SK-N-SH (cell line): Measurements from ENCODE around the gene RAB3IL1. TPM values are rescaled to one million over a fixed set of nuclear protein-coding genes. Genes with fewer than 3 reads are reported as not detected.

Experiments
- CTCF ChIA-PET: fragments of 300-600, 350-600 bp; formaldehyde crosslinking; extraction: SDS; loops from one replicate; lab custom pipeline; 2021; lab: Yijun Ruan, JAX
- POLR2A ChIA-PET: fragments of 350-600 bp; sonication (Branson Sonifier 250); formaldehyde crosslinking; extraction: SDS; loops from one replicate; lab custom pipeline; 2020; ENCODE audit warnings: antibody characterized with exemption, inconsistent platforms; lab: Yijun Ruan, JAX
- DNase-seq: peaks from one replicate; pipeline ENCODE4 v3.0.0; 2012
- H2AFZ ChIP-seq: fragments of 200-600 bp; sonication (generic); 2 replicates; pipeline ENCODE4 v1.8.1; 2016; ENCODE audit warnings: antibody characterized with exemption, mild to moderate bottlenecking, low read depth
- H3F3A ChIP-seq: fragments of 200-600 bp; sonication (generic); replicated peaks from 2 replicates; pipeline ENCODE3; 2016; ENCODE audit warnings: antibody characterized with exemption, mild to moderate bottlenecking; ENCODE audit not compliant: insufficient read depth
- H3K27ac ChIP-seq, 2 experiments: fragments of 200-500 bp in 1 of 2; fragments of 200-600 bp in 1 of 2; sonication (Bioruptor generic) in 1 of 2; sonication (generic), shearing (Covaris generic) in 1 of 2; 2 replicates each; pipeline versions ENCODE4 v1.5.1 to v1.6.1; 2014 to 2016; ENCODE audit warnings: low read depth in 2 of 2, inconsistent platforms in 1 of 2, low read length in 1 of 2, mild to moderate bottlenecking in 1 of 2, mixed read lengths in 1 of 2
- H3K27me3 ChIP-seq: fragments of 200-600 bp; sonication (generic), shearing (Covaris generic); 2 replicates; pipeline ENCODE4 v1.6.1; 2016; ENCODE audit warnings: mixed run types; ENCODE audit not compliant: insufficient read depth
- H3K36me3 ChIP-seq, 2 experiments: fragments of 200-500 bp in 1 of 2; fragments of 200-600 bp in 1 of 2; sonication (Bioruptor generic) in 1 of 2; sonication (generic) in 1 of 2; replicated peaks in 1 of 2; 2 replicates each; pipeline versions ENCODE3 to v1.5.1; 2014 to 2016; ENCODE audit warnings: low read length in 1 of 2, mild to moderate bottlenecking in 1 of 2; ENCODE audit not compliant: insufficient read depth in 2 of 2, control insufficient read depth in 1 of 2
- H3K4me1 ChIP-seq, 2 experiments: fragments of 200-500 bp in 1 of 2; fragments of 200-600 bp in 1 of 2; sonication (Bioruptor generic) in 1 of 2; sonication (generic), shearing (Covaris generic) in 1 of 2; 2 replicates each; pipeline versions ENCODE4 v1.5.1 to v1.6.1; 2014 to 2016; ENCODE audit warnings: low read depth in 1 of 2, low read length in 1 of 2, mixed run types in 1 of 2; ENCODE audit not compliant: insufficient read depth in 2 of 2, control insufficient read depth in 1 of 2
- H3K4me2 ChIP-seq: fragments of 200-600 bp; sonication (generic), shearing (Covaris generic); 2 replicates; pipeline ENCODE4 v1.6.1; 2017; ENCODE audit warnings: mixed run types
- H3K4me3 ChIP-seq, 2 experiments: fragments of 200-500 bp in 1 of 2; fragments of 200-600 bp in 1 of 2; sonication (Bioruptor generic) in 1 of 2; sonication (generic), shearing (Covaris generic) in 1 of 2; 2 replicates each; pipeline versions ENCODE4 v1.5.1 to v1.8.1; 2014 to 2016; ENCODE audit warnings: low read depth in 2 of 2, inconsistent platforms in 1 of 2, low read length in 1 of 2, mild to moderate bottlenecking in 1 of 2, mixed read lengths in 1 of 2, moderate library complexity in 1 of 2
- H3K79me2 ChIP-seq: fragments of 200-600 bp; sonication (generic); 2 replicates; pipeline ENCODE4 v1.8.1; 2017; ENCODE audit warnings: mild to moderate bottlenecking; ENCODE audit not compliant: insufficient read depth
- H3K9ac ChIP-seq: fragments of 200-600 bp; sonication (generic); 2 replicates; pipeline ENCODE4 v1.6.1; 2017; ENCODE audit warnings: mixed run types
- H3K9me2 ChIP-seq: fragments of 200-600 bp; sonication (generic); 2 replicates; pipeline ENCODE4 v1.6.1; 2017; ENCODE audit warnings: mixed run types
- H3K9me3 ChIP-seq: fragments of 200-600 bp; sonication (generic); 2 replicates; pipeline ENCODE4 v1.6.1; 2017; ENCODE audit warnings: mixed run types, mild to moderate bottlenecking, moderate library complexity
- H4K20me1 ChIP-seq: fragments of 200-600 bp; sonication (generic); 2 replicates; pipeline ENCODE4 v1.6.1; 2017; ENCODE audit warnings: mild to moderate bottlenecking, mixed run types; ENCODE audit not compliant: insufficient read depth
- CHD2 ChIP-seq: fragments of 150-350 bp; IDR thresholded peaks from 2 replicates; pipeline ENCODE4 v1.6.1; 2018; ENCODE audit warnings: low read length; ENCODE audit not compliant: partially characterized antibody
- ELF1 ChIP-seq: IDR thresholded peaks from 2 replicates; pipeline ENCODE4 v1.4.0; 2012
- FOSL2 ChIP-seq: IDR thresholded peaks from 2 replicates; pipeline ENCODE4 v1.4.0; 2012; ENCODE audit warnings: low read depth, mild to moderate bottlenecking, moderate library complexity, borderline replicate concordance
- GABPA ChIP-seq: IDR thresholded peaks from 2 replicates; pipeline ENCODE4 v1.4.0; 2012; ENCODE audit warnings: low read depth, mild to moderate bottlenecking
- GATA2 ChIP-seq: sonication (generic); formaldehyde crosslinking; IDR thresholded peaks from 2 replicates; pipeline ENCODE4 v1.5.0; 2020; ENCODE audit warnings: mild to moderate bottlenecking, missing genetic modification reagents
- IRF3 ChIP-seq: fragments of 150-350 bp; IDR thresholded peaks from 2 replicates; pipeline ENCODE4 v1.6.1; 2016; ENCODE audit warnings: mild to moderate bottlenecking, low read depth, low read length
- NFIC ChIP-seq: IDR thresholded peaks from 2 replicates; pipeline ENCODE4 v1.4.0; 2012; ENCODE audit warnings: borderline replicate concordance
- NRF1 ChIP-seq: IDR thresholded peaks from 2 replicates; pipeline ENCODE4 v1.6.1; 2012; ENCODE audit warnings: low read depth, mild to moderate bottlenecking, low read length
- POLR2AphosphoS5 ChIP-seq: IDR thresholded peaks from 2 replicates; pipeline ENCODE4 v1.6.1; 2012; ENCODE audit warnings: low read depth, low read length
- REST ChIP-seq: IDR thresholded peaks from 2 replicates; pipeline ENCODE4 v1.6.1; 2012; ENCODE audit warnings: mild to moderate bottlenecking, low read depth, low read length, moderate library complexity
- RFX5 ChIP-seq: IDR thresholded peaks from 2 replicates; pipeline ENCODE4 v1.6.1; 2012; ENCODE audit warnings: mild to moderate bottlenecking, improper control_type of control experiment, low read length
- RXRA ChIP-seq: IDR thresholded peaks from 2 replicates; pipeline ENCODE4 v1.4.0; 2012; ENCODE audit warnings: low read depth, mild to moderate bottlenecking, borderline replicate concordance
- SMC3 ChIP-seq: IDR thresholded peaks from 2 replicates; pipeline ENCODE4 v1.6.1; 2012; ENCODE audit warnings: low read depth, low read length, improper control_type of control experiment
- TCF12 ChIP-seq: IDR thresholded peaks from 2 replicates; pipeline ENCODE4 v1.4.0; 2012
- TEAD4 ChIP-seq: IDR thresholded peaks from 2 replicates; pipeline ENCODE4 v1.4.0; 2012; ENCODE audit warnings: mild to moderate bottlenecking, borderline replicate concordance; ENCODE audit not compliant: insufficient read depth
- USF1 ChIP-seq: IDR thresholded peaks from 2 replicates; pipeline ENCODE4 v1.4.0; 2012; ENCODE audit warnings: low read depth, borderline replicate concordance
- USF2 ChIP-seq: fragments of 150-350 bp; IDR thresholded peaks from 2 replicates; pipeline ENCODE4 v1.6.1; 2017; ENCODE audit warnings: antibody characterized with exemption, low read length, low read depth, borderline replicate concordance
- ZBTB33 ChIP-seq: IDR thresholded peaks from 2 replicates; pipeline ENCODE4 v1.4.0; 2012; ENCODE audit warnings: low read depth, borderline replicate concordance
- polyA plus RNA-seq, 3 experiments: library from polyadenylated mRNA; depleted of rRNA; stranded (reverse); fragments of >200 nt; gene quantifications; 2 replicates each; pipeline ENCODE4 v1.2.3, GENCODE V29; 2012

Gene RAB3IL1
- polyA plus RNA-seq, 1 of the 3 experiments (the other 2 are of a cell fraction) = 10.2 TPM

- TF ChIP-seq RXRA = no peak
- no peak for TF ChIP-seq GATA2 (CRISPR knock-in tag)
- no peak for TF ChIP-seq FOSL2
- TF ChIP-seq, all 33 proteins: peak for 0
These were observed 13.6 kb upstream of the RAB3IL1 start (continued) for GRCh38 chr11:61930933-61931332.

GRCh38 chr11:61928606-61929005 lies 11.2 kb upstream of the RAB3IL1 start:
- H3K4me2 ChIP-seq = no peak overlapping the region
- POLR2A ChIA-PET = no interaction called here

More at GRCh38 chr11:61928606-61929005, 11.2 kb upstream of the RAB3IL1 start:
- no peak overlapping the region for H3K27ac ChIP-seq
- CTCF ChIA-PET = interaction anchor here (0.7 to 3.7 kb wide), 7 partner anchors 19 to 175 kb away, joined by 3 to 17 read pairs (median 9); no protein-coding TSS in a partner anchor
- no peak for TF ChIP-seq USF1
- no peak for TF ChIP-seq IRF3
- no peak for TF ChIP-seq RXRA
- TF ChIP-seq RFX5 = no peak
- TF ChIP-seq NRF1 = no peak
- TF ChIP-seq SMC3 = no peak
- TF ChIP-seq CHD2 = no peak
- TF ChIP-seq USF2 = no peak
- no peak for TF ChIP-seq TEAD4
- TF ChIP-seq REST = no peak
- no peak for TF ChIP-seq GATA2 (CRISPR knock-in tag)
- TF ChIP-seq POLR2AphosphoS5 = no peak
- no peak for TF ChIP-seq ELF1
- no peak for TF ChIP-seq GABPA
- no peak for TF ChIP-seq ZBTB33
- TF ChIP-seq NFIC = no peak
- TF ChIP-seq TCF12 = no peak
- no peaks in the 10 kb centered on the region for H3K79me2 ChIP-seq
- H3F3A ChIP-seq = no peaks in the 10 kb centered on the region
- H3K9me2 ChIP-seq = no peaks in the 10 kb centered on the region
- DNase-seq = no peak
- no peaks in the 10 kb centered on the region for H3K27me3 ChIP-seq
- H4K20me1 ChIP-seq = no peaks in the 10 kb centered on the region
- H3K9me3 ChIP-seq = no peaks in the 10 kb centered on the region
- H3K4me3 ChIP-seq = no peak overlapping the region
- H2AFZ ChIP-seq = no peak overlapping the region
- H3K4me1 ChIP-seq = peaks cover 4 to 8% of the 10 kb centered on the region in 2 experiments; a peak in 3 of 4 replicates
- no peaks in the 10 kb centered on the region for H3K36me3 ChIP-seq
- H3K9ac ChIP-seq = no peak overlapping the region
